HG03108 (cell line): ENCODE measurements around the gene TMEM145.

ENCODE experiments used
- ATAC-seq: cut with Tn5 transposase; IDR thresholded peaks from one replicate; pipeline ENCODE4 v1.9.1; 2021; ENCODE audit warnings: moderate library complexity; ENCODE audit not compliant: unreplicated experiment

Gene TMEM145

DNA sequence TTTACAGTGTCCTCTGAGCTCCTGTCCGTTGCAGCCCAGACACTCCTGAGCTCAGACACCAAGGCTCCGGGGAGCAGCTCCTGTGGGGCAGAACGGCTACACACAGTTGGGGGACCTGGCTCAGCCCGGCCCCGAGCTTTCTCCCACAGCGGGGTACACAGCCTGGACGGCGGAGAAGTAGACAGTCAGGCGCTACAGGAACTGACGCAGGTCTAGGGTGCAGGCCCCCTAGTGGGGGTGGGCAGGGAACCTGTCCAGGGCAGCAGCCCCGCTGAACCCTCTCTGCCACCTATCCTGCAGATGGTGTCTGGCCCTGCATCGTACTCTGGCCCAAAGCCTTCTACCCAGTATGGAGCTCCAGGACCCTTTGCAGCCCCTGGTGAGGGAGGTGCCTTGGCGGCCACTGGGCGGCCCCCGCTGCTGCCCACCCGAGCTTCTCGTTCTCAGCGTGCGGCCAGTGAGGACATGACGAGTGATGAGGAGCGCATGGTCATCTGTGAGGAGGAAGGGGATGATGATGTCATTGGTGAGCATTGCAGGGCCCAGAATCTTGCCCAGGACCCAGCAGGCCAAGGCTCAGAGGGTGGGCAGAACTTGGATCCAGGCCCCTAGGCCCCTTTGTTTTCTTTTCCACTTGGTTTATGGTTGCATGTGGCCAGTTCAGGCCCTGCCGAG, 24.1 kb upstream of the TMEM145 start:
- ATAC-seq = no peak

DNA sequence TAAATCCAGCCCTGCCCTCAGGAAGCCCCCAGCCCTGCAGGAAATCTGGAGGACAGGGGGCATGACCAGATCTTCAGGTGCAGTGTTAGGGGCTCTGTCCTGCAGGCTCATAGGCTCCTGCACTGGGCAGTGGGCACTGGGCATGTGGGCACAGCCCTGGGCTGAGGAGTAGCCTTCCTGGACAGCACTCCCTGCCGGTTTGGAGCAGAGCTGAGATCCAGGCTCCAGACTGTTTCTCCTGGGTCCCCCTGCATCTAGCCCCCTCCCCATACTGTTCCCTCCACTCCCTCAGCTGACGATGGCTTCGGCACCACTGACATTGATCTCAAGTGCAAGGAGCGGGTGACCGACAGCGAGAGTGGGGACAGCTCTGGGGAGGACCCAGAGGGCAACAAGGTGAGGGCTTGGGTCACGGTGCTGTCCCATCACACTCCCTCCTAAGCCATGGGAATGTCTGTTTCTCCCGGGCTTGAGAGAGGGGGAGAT, 23.5 kb upstream of the TMEM145 start:
- no peak for ATAC-seq

DNA sequence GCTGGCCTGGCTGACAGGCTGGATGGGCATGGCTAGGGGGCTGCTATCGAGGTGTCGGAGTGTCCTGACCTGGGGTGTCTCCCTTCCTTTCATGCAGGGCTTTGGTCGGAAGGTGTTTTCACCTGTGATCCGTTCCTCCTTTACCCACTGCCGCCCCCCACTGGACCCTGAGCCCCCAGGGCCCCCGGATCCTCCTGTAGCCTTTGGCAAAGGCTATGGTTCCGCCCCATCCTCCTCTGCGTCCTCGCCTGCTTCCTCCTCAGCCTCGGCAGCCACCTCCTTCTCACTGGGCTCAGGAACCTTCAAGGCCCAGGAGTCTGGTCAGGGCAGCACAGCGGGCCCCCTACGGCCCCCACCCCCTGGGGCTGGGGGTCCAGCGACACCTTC, 23.0 kb upstream of the TMEM145 start:
- ATAC-seq = no peak

DNA sequence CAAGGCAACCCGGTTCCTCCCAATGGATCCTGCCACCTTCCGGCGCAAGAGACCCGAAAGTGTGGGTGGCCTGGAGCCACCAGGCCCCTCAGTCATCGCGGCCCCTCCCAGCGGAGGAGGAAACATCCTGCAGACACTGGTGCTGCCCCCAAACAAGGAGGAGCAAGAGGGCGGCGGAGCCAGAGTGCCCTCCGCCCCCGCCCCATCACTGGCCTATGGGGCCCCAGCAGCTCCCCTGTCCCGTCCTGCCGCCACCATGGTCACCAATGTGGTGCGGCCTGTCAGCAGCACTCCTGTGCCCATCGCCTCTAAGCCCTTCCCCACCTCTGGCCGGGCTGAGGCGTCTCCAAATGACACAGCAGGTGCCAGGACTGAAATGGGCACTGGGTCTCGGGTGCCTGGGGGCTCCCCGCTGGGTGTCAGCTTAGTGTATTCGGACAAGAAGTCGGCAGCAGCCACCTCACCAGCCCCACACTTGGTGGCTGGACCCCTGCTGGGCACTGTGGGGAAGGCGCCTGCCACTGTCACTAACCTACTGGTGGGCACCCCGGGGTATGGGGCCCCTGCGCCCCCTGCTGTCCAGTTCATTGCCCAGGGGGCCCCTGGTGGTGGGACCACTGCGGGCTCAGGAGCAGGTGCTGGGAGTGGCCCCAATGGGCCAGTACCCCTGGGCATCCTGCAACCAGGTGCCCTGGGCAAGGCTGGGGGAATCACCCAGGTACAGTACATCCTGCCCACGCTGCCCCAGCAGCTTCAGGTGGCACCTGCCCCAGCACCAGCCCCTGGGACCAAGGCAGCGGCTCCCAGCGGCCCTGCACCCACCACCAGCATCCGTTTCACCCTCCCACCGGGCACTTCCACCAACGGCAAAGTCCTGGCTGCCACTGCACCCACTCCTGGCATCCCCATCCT, 22.3 kb upstream of the TMEM145 start:
- ATAC-seq = no peak

DNA sequence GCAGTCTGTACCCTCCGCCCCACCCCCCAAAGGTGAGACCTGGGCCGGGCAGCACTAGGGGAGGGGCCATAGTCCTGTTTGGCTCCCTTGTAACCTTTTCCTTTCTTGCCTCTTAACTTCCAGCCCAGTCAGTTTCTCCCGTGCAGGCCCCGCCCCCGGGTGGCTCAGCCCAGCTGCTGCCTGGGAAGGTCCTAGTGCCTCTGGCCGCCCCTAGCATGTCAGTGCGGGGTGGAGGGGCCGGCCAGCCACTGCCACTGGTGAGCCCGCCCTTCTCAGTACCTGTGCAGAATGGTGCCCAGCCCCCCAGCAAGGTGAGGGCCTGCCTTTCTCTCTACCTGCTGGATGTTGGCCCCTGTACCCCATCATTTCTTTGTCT, 21.7 kb upstream of the TMEM145 start:
- no peak for ATAC-seq

DNA sequence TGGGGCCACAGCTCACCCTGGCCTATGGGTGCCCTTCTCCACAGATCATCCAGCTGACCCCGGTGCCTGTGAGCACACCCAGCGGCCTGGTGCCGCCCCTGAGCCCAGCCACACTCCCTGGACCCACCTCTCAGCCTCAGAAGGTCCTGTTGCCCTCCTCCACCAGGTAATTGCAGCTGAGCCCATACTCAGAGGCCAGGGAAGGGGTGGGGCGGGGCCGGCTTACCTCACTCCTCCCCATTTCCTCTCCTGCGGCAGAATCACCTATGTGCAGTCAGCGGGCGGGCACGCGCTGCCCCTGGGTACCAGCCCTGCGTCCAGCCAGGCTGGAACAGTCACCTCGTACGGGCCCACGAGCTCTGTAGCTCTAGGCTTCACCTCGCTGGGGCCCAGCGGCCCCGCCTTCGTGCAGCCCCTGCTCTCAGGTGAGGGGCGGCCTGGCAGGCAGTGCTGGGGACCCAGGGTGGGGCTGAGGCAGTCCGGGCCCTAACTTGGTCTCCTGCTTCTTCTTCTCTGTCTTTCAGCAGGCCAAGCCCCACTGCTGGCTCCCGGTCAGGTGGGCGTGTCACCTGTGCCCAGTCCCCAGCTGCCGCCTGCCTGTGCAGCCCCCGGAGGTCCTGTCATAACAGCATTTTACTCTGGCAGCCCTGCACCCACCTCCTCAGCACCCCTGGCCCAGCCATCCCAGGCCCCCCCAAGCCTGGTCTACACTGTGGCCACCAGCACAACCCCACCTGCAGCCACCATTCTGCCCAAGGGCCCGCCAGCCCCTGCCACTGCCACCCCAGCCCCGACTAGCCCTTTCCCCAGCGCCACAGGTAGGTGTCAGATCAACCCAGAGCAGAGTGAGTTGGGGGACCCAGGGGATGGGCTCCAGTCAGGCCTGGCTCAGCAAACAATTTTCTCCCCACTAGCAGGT, 20.8 kb upstream of the TMEM145 start:
- no peak for ATAC-seq

DNA sequence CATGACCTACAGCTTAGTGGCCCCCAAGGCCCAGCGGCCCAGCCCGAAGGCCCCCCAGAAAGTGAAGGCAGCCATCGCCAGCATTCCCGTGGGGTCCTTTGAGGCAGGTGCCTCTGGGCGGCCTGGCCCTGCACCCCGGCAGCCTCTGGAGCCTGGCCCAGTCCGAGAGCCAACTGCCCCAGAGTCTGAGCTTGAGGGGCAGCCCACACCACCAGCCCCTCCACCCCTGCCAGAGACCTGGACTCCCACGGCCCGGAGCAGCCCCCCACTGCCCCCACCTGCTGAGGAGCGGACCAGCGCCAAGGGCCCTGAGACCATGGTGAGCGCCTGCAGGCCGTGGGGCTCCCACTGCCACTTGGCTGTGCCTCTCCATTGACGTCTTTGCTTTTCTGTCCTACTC, 20.1 kb upstream of the TMEM145 start:
- no peak for ATAC-seq

DNA sequence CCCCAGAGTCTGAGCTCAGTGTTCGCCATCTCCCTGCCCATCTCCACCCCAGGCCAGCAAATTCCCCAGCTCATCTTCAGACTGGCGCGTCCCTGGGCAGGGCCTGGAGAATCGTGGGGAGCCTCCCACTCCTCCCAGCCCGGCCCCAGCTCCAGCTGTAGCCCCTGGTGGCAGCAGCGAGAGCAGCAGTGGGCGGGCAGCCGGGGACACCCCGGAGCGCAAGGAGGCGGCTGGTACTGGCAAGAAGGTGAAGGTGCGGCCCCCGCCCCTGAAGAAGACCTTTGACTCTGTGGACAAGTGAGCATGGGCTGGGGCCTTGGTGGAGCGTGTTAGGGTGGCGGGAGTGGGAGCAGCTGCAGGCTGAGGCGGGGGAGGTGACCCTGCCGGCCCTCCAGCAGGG, 19.6 kb upstream of the TMEM145 start:
- no peak for ATAC-seq

DNA sequence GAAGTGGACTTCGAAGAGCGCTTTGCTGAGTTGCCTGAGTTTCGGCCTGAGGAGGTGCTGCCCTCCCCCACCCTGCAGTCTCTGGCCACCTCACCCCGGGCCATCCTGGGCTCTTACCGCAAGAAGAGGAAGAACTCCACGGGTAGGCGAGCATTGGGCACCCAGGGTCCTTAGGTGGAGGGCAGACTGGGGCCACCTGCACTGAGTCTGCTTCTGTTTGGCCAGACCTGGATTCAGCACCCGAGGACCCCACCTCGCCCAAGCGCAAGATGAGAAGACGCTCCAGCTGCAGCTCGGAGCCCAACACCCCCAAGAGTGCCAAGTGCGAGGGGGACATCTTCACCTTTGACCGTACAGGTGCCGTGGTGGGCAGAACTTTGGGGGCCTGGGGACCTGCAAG, 19.2 kb upstream of the TMEM145 start:
- no peak for ATAC-seq

DNA sequence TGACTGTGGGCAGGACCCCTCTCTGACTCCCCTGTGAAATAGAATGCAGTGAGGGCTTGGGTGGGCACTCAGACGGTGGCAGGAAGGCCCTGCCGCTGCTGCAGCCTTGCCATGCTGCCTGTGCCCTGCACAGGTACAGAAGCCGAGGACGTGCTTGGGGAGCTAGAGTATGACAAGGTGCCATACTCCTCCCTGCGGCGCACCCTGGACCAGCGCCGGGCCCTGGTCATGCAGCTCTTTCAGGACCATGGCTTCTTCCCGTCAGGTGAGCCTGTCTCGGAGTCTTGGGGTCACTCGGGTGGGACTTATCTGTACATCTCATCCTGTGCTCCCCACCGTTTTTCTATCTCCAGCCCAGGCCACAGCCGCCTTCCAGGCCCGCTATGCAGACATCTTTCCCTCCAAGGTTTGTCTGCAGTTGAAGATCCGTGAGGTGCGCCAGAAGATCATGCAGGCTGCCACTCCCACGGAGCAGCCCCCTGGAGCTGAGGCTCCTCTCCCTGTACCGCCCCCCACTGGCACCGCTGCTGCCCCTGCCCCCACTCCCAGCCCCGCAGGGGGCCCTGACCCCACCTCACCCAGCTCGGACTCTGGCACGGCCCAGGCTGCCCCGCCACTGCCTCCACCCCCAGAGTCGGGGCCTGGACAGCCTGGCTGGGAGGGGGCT, 18.5 kb upstream of the TMEM145 start:
- ATAC-seq = no peak

DNA sequence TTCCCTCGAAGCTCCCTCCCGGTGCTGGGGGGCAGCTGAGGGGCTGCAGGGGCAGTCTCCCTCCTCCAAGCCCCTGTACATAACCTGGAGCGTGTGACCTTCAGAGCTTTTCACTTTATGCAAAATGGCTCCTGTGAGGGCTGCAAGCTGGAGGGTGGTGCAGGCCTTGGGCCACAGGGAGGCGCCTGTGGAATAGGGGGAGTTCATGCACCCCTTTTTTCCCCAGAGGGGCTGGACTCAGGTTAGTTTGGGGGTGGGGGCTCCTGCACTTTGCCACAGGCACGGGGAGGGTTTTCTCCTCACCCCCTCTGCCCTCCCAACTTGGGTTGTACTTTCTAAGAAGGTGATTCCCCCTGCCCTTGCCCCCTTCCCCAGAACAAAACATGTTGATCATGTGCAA, 17.8 kb upstream of the TMEM145 start:
- no peak for ATAC-seq

DNA sequence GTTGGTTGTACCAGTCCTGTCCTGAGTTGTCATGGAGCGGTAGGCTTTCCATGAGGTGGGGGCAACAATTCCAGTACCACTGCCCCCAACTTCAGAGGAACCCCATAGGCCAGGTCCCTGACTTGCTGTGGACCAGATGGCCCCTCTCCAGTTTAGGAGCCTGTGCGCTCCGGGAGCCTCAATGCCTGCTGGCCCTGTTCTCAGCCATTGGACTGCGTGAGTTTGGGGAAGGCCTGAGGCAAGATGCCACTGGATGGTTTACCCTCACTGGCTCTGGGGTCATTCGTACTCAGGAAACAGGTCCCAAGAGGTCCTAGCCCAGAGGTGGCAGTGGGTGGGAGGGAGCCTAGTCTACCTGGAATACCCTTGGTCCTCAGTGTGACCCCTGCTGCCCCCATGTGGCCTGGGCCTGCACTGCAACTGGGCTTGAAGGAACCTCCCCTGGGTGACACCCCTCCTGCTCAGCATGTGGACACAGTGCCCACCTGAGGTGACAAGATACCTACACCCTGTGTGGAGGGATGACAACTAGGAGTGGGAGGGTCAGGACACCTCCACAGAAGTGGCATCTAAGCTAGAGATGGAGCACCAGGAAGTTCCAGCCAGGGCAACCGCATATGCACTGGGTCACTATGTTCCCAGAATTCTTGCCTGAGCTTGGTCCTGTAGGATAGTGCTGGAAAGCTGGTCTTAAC, 17.1 kb upstream of the TMEM145 start:
- peak; percentile 46 for ATAC-seq

DNA sequence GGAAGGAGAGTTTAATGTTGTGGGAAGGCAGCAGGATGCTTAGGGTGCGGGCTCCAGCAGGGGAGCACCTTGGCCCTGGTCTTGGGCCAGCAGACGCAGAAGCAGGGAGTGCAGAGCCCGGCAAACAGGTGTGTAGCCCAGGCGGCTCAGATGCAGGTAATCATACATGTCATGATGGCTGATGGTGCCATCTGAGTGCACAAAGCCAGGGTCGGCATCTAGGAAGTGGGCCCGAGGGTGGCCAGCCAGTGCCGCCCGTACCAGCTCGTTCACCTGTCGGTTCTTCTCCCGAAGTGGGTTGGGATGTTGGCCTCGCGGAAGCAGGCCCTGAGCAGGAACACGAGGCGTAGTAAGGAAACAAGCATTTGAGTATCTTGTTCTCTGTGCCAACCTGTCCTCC, 16.1 kb upstream of the TMEM145 start:
- ATAC-seq = no peak

DNA sequence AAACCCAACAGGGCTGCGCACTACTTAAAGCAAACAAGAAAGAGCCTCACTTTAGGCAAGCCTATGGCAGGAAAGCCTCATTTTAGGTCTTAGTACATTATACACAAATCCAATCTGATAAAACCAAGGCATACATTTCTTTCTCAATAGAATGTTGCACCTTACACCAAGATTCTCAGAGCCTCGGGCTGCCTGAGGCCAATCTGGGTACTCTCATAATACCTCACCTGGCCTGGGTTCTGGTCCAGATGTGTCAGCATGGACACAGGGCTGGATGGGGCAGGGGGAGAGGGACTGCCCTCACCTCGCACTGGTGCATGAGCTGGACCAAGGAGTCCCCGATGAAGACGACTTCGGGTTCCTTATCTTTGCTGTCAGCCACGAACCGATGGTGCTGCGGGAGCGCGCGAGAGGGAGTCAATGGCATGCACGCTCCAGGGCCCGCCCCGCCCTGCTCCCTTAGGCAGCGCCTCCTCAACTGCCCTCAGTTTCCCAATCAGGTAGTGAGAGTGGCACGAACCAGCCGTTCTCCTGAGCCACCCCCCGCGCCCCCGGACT, 11.4 kb upstream of the TMEM145 start, which contains the start of gene PRR19:
PRR19 (plus strand) TSS at position 487 of the 558 bp plus-strand sequence. CDS start 7,453 bp downstream, outside the sequence.
- no peak for ATAC-seq

DNA sequence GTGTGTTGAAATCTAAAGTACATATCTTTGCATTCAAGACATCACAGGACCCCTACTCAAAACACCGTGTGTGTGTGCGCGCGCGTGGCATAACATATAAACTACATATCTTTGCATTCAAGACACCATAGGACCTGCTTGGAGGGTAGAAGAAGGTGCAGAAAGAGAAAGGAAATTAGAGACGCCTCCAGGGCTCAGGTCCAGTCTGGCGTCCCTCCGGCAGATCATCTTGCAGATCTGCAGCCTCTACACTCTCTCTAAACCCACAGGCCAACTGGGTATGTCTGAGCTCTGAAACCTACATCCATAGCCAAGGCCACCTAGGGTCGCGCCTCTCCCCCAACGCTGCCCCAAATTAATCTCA, 10.0 kb upstream of the TMEM145 start:
- ATAC-seq = no peak

DNA sequence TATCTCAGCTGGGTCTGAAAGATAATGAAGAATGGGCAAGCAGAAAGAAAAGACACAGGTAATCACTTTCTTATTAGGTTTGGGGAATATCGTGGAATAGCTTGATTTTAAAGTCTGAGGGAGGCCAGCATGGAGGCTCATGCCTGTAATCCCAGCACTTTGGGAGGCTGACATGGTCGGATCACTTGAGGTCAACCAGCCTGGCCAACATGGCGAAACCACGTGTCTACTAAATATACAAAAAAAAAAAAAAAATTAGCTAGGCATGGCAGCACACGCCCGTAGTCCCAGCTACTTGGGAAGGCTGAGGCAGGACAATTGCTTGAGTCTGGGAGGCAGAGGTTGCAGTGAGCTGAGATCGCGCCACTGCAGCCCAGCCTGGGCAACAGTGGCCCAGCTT, 9.2 kb upstream of the TMEM145 start:
- ATAC-seq = no peak

DNA sequence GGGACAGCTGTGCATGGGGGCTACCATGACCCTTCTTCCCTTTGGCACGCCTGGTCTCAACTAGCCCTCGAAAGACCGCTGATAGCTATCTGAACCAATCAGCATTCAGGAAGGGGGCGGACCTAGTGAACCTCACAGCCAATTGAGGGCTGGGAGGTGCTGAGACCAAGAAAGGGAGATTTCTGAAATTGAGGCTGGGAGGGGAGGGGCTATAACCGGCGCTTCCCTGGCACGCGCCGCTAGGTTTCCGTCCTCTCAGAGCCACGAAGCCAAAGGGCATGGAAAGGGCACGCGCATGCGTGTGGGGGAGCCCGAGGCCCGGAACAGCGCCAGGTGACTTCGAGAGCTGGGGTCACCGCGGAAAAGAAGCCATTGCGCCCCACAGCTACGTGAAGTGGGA, 6.5 kb upstream of the TMEM145 start:
- no peak for ATAC-seq

DNA sequence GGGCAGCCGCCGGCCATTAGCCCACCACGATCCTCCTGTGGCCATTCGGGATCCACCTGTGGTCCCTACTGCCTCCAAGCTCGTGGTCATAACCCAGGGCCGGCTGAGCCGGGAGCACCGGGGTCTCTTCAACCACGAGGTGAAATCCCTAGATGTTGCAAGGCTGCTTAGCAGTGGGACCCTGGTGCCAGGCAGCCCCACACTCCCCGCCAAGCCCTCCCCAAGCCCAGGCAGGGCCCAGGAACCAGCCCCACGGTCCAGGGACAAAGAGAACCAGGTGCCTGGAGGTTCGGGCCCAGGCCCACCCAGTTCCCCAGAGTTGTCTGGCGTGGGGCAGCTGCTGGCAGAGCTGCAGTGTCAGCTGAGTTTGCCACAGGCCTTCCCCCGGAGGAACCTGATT, 3.4 kb upstream of the TMEM145 start:
- ATAC-seq = no peak

DNA sequence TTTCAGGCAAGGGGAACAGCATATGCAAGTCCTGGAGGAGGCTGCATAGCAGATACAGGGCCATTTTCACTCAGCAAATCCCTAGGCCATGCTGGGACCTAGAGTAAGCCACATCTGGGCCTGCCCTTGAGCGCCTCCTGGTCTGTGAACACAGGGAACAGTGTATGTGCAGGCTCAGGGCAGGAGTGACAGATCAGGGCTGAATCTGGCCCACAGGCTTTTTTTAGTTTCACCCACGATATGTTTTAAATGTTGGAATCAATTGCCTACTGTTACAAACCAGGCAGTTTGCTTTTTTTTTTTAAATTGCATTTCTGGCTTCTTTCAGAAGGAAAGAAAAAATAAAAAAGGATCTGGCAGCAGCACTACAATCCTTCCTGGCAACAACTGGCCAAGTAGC, 1.5 kb upstream of the TMEM145 start:
- no peak for ATAC-seq

DNA sequence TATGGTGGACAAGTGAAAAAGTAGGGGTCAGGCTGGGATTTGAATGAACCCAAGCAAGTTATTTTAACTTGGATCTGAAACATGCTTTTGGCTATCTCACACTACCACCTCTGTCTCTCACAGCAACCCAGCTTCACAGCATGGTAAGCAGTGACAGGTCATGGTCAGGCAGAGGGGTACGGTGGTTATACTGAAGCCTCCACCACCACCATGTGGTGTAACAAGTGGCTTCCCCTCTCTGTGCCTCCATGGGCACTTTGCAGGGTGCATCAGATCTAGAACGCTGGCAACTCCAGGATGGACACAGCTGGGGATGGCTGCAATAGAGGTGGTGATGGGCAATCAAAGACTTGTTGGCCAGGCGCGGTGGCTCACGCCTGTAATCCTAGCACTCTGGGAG, 739 bp upstream of the TMEM145 start:
- no peak for ATAC-seq
